SK-N-DZ (cell line): ENCODE data around the gene LYSMD4. TPM values are rescaled to one million over a fixed set of nuclear protein-coding genes. Genes with fewer than 3 reads are reported as not detected.
A peak's percentile ranks its signal among the peaks of the same experiment; 100 is the strongest.
"Not testable (repeated sequence)": the region's sequence is repeated elsewhere in the genome, so short reads cannot be mapped to it uniquely, and the experiment has no call there.

Source experiments
- DNase-seq: peaks from one replicate; pipeline ENCODE4 v3.0.0-alpha.2; 2015; ENCODE audit warnings: low spot score
- polyA plus RNA-seq, 2 experiments: library from polyadenylated mRNA; depleted of rRNA; stranded (reverse); fragments of >200 nt; gene quantifications; 2 replicates each; pipeline ENCODE4 v1.2.3, GENCODE V29; 2014

Gene LYSMD4
- polyA plus RNA-seq (2014; cell fraction: cytosol; rRNA removed), result 18.9 and 28.8 TPM in 2 replicates
- 51.3 and 59.9 TPM in 2 replicates for polyA plus RNA-seq (2014; cell fraction: nucleus; rRNA removed)

DNA sequence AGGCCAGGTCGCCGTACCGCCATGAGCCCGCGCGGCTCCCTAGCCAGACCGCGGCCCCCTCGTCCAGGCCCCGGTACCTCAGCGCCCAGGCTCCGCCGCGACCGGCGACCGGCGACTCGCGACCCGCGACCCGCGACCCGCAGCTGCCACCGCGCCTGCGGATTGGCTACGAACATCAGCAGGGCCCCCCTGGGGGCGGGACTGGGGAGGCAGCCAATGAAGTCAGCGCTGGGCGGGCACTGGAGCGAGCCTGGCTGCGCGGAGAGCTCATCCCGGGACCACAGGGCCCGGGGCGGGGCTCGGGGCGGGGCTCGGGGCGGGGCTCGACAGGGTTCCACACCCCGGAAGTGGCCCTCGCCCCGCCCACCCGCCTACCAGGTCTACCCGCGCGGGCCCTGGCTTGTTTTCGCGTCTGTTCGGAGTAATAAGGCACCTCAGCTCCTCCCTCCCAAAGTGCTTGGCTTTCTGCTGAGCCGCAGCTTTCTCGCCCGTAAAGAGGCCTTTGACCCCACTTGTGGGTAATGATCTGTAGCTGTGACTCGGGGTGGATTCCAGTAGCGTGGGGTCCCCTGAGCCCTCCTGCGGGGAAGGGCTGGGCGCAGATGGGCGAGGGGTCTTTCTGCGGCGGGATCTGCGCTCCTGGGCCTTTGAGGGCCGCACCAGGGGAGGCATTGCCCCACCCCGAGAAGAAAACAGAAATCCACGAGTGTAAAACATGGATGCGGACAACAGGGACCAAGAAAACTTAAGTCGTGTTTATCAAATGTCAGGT lies at the start of gene LYSMD4:
Gene LYSMD4, minus strand, starts transcription at position 170 of the 772 bp plus-strand sequence. CDS start 1,438 bp downstream, outside the sequence.
- peak; percentile 95 for DNase-seq

DNA sequence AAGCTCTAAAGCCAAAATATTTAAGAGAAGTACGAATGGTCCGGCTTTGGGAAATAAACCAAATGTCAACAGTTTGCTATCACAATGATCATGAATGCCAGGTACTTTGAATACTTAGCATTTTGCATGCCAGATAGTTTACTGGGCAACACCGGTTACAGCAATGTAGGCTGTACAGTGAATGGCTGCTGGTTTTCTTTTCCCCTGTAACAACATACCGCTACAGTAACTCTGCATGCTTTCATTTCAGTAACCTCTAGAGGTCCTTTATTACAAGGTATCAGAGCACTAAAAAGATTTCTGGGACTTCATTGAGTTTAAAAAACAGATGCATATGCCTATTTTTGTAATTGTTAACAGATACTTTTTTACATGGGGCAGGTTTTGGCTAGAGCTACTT lies 48.8 kb upstream of the LYSMD4 start:
- DNase-seq, result not testable (repeated sequence)

DNA sequence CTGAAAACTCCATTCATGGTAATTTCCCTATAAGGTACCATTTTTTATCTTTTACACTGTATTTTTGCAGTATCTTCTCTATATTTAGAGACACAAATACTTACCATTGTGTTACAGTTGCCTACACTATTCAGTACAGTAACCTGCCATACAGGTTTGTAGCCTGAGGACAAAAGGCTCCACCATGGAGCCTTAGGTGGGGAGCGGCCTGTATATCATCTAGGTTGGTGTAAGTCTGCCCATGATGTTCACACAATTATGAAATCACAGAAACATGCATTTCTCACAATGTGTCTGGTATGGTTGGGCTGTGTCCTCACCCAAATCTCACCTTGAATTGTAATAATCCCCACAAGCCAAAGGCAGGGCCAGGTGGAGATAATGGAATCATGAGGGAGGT lies 43.9 kb upstream of the LYSMD4 start:
- no peak for DNase-seq

GRCh38 chr15:99764522-99764921 lies 31.3 kb upstream of the LYSMD4 start:
- DNase-seq, result no peak

DNA sequence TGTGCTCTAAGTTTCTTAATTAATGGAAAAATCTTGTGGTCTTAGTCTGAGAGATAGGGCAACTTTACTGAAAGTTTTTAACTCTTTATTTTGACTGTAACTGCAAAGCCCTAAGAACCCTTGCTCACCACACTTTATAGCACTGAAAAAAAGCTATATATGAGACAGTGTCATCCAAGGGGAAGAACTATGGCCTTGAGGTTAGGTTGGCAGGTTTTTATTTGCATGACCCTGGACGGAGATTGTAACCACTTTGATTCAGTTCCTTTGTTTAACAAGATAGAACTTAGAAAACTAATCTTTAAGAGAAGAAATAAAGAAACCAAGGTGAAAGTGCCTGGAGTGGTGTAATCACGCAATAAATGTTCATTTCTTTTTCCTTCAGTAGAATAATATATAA lies 30.6 kb upstream of the LYSMD4 start:
- no peak for DNase-seq

DNA sequence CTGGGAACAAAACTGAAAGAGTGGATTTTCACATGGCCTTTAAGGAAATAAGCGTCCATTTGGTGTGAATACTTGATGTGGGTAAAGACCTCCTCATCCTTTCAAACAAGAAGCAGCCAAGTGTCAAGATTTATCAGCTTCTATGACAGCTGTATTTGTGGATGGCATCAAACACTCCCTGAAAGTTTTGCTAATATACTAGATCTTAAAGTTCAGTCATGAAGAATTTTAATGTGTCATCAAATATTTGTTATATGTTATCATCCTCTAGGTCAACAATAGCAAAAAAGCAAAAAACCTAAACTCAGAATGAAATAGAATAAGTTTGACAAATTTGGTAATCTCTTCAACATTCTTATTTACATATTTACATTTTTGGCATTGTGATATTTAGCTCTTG lies 29.1 kb upstream of the LYSMD4 start:
- no peak for DNase-seq

DNA sequence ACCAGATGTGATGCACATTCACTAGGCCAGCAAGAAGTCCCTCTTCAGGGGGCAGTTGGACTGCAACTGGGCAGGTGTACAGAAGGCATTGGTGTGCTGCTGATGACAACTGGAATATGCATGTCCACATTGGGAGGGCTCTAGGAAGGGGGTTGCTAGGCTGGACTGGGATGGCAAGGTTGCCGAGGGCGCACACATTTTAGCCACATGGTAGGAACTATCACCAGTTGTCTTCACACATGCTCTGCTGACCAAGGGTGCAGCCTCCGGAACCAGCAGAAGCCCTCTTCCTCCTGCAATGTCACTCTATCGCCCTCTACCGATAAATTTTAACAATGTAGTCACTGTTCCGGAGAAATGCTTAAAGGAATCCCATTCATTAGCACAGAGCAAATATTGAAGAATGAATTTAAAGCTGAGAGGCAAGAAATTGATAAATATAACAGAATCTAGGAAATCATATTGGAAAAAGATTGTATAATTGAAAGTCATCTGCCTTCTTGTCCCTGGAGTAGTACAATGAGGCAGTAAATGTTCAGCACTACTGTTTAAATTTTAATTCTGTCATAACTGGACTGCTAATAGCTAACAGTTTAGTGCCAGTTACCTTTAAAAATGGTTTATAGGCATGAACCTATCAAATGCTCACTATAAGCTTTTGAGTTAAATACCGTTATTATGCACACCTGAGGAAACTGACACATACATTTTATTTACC lies 22.6 kb upstream of the LYSMD4 start:
- peak; percentile 68 for DNase-seq

- DNase-seq, result no peak
Measured at GRCh38 chr15:99753066-99753465, 19.8 kb upstream of the LYSMD4 start.

DNA sequence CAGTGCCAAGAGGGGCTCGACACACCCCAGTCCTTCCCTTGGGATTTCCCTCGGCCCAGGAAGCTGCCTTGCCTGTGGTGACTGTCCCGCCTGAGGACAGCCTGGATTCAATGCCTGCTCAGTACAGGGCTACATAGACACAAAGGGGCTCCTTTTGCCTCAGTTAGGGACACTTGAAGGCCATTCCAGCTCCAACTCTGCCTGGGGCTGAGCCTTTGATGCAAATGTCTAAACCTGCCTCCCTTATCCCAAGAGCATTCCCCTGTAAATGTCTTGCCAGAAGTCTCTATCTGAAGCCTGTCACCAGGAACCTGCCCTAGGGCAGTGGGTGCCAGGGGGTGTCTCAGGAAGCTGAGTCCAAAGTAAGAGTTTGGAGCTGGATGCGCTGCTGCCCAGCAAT lies 19.3 kb upstream of the LYSMD4 start:
- DNase-seq, result no peak

GRCh38 chr15:99750326-99750725 lies 17.1 kb upstream of the LYSMD4 start:
- DNase-seq, result not testable (repeated sequence)

GRCh38 chr15:99749386-99749785 lies 16.1 kb upstream of the LYSMD4 start:
- no peak for DNase-seq

DNA sequence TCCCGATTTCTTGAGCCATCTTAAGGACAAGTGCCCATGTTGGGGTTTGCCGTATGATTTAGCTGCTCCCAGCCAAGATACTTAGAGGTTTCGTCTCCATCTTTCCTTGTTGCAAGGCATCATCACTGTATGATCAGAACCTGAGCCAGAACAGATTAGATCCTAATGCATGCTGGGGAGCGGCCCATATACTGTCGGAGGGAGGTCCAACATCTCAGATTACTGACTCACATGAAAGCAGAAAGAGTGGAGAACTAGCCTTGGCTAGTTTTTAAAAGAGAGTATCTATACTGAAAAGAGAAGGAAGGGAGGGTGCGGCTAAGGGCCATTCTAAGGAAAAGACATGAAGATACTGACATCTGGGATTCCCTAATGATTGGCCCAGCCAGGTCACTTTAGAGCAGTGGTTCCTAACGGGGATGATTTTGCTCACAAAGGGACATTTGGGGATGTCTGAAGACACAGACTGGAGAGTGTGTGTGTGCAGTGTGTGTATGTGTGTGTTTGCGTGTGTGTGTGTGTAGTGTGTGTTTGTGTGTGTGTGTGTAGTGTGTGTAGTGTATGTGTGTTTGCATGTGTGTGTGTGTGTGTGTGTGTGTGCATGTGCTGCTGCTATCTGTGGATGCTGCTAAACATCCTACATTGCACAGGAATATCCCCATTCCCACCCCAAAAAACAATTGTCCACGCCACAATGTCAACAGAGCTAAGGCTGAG lies 12.3 kb upstream of the LYSMD4 start:
- no peak for DNase-seq

GRCh38 chr15:99744142-99744541 lies 10.9 kb upstream of the LYSMD4 start:
- DNase-seq, result no peak

GRCh38 chr15:99741835-99742234 lies 8.6 kb upstream of the LYSMD4 start:
- no peak for DNase-seq

GRCh38 chr15:99738021-99738847 lies 5.0 kb upstream of the LYSMD4 start:
- DNase-seq, result no peak

DNA sequence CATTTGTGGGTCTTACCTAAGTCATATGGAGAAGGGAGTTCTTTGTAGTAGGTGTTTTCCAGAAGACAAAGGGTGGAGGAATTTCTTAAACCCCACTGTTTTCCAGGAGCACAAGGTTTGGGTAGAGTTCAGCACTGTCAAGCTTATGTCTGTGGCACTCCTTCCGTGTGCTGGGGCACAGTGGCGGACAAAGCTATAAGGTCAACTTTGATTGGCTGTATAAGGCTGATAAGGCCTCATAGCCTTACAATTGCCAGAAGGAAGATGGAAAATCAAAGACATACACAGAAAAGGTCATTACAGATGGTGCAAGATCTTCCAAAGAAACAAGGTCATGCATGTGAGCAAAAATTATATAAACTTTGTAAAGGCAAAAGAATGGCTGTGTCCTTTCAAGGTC lies 3.5 kb upstream of the LYSMD4 start:
- no peak for DNase-seq

DNA sequence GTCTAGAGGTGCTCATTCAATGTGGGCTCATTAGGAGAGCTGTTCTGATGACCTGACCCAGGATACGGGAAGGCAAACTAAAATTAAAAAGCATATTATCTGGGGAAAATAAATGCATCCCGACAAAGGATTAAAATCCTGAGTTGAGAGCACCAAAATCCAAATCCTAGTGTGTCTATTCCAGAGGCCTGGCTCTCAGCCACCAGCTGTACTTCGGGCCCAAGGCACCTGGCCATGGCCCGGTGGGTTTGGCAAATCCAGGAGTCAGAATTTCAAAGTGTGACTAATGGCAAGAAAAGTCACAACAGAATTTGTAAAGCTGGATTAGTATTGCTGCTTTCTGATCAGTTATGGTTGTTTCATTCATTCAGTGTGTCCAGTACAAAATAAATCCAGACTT lies 2.6 kb upstream of the LYSMD4 start:
- no peak for DNase-seq

- DNase-seq, result no peak
Measured at GRCh38 chr15:99734575-99734974, 1.3 kb upstream of the LYSMD4 start.

- DNase-seq, result not testable (repeated sequence)
Measured at GRCh38 chr15:99734040-99734291, 729 bp upstream of the LYSMD4 start.

DNA sequence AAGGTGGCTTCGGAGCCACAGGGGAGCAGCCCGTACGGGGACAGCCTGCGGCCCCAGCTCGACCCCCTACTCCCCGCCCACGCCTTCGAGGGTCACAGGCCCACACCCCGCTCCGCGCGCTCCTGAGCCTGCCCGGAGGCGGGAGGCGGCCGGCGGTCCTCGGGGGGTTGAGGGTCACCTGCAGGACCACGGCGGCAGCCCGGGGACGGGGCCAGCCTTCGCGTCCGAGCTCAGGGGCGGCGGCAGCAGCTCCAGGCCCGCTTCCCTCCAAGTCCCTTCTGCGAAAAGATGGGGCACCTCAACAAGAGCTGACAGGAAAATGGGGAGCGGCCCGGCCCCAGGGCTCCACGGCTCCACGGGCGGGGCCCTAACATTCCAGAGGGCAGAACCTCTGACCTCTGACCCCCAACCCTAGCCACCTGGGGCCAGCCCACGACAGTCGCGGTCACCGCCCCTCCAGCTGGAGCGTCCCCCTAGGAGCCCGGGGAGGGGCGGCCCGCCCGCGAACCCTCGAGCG lies 428 bp downstream of the LYSMD4 start:
- no peak for DNase-seq

- DNase-seq, result no peak
Measured at GRCh38 chr15:99732124-99732750, 1.0 kb downstream of the LYSMD4 start.
